Measurements from ENCODE around the gene ABHD15.
A peak's percentile ranks its signal among the peaks of the same experiment; 100 is the strongest.

Gene ABHD15

DNA sequence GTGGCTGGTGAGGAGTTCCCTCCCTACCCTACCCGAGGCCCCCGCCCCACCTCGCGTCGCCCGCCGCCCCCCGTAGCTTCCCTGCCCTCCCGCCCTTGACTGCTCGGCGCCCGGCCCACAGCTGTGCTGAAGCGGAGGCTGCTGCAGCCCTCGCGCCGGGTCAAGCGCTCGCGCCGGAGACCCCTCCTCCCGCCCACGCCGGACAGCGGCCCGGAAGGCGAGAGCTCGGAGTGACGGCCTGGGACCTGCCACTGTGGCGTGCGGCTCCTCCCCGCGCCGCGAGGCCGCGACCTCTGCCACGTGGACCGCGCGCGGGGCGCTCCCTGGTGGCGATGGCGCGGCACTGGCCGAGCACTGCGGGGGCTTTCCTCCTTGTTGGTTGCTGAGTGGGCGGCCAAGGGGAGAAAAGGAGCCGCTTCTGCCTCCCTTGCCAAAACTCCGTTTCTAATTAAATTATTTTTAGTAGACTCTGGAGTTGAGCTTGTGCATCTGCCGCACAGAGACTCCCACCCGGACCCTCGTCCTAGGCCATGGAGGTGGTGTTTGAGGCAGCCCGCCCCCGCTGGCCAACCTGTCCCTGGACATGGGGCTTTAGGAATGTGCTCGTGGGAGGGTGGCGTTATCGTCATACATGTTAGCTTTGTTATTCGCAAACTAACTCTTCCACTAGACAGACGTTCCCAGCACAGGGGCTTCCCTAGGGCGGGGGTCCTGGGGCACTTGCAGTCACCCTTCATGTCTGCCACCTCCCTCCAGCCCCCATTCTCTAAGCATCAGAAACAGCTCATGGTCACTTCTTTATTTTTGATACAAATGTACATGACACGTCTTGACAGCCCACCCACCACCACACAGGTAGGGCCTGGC, 6.1 kb upstream of the ABHD15 start:
- Histone ChIP-seq H3K27ac (ENCODE audit: low read depth, low read length) (no peak overlapping the region), H3K4me1 (ENCODE audit: control insufficient read depth, insufficient read depth, low read length) (peaks cover 14% of the 10 kb centered on the region; the same call in 1 of the 2 replicates), H3K9me3 (ENCODE audit: control insufficient read depth, insufficient read depth, low read depth, low read length) (no peaks in the 10 kb centered on the region), H3K27me3 (ENCODE audit: control insufficient read depth, insufficient read depth, low read length) (peaks cover 16% of the 10 kb centered on the region; the same call in 1 of the 2 replicates), H3K4me3 (ENCODE audit: low read depth, low read length) (peak overlapping the region; percentile 40; the same call in 1 of the 2 replicates), H3K36me3 (ENCODE audit: control insufficient read depth, insufficient read depth, low read length) (peaks cover 41% of the 10 kb centered on the region), H3K9ac (ENCODE audit: low read length) (no peak overlapping the region)

DNA sequence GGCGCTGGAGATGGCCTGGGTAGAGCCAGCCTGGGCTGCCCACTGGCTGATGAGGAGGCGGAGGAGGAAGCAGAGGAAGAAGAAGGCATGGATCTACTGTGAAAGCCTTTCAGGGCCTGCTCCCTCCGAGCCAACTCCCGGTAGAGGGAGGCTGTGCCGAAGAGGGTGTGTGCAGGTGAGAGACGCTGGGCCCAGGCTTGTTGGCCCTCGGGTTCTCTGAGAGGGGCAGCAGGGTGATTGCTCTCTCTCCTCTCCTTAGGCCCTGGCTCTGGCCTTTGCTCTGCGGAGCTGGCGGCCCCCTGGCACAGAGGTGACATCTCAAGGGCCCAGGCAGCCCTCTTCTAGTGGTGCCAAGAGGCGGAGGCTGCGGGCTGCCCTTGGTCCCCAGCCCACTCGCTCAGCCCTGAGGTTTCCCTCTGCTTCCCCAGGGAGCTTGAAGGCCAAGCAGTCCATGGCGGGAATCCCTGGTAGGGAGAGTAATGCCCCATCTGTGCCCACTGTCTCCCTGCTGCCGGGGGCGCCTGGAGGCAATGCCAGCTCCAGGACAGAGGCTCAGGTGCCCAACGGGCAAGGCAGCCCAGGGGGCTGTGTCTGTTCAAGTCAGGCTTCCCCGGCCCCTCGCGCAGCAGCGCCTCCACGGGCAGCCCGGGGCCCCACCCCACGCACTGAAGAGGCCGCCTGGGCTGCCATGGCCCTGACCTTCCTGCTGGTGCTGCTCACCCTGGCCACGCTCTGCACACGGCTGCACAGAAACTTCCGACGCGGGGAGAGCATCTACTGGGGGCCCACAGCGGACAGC, 5.2 kb upstream of the ABHD15 start:
- H3K36me3 ChIP-seq (ENCODE audit: control insufficient read depth, insufficient read depth, low read length), result peaks cover 33% of the 10 kb centered on the region
- H3K4me3 ChIP-seq (ENCODE audit: low read depth, low read length), result peak overlapping the region; percentile 20; the same call in 1 of the 2 replicates
- H3K4me1 ChIP-seq (ENCODE audit: control insufficient read depth, insufficient read depth, low read length), result peaks cover 14% of the 10 kb centered on the region; the same call in 1 of the 2 replicates
- H3K9ac ChIP-seq (ENCODE audit: low read length), result no peak overlapping the region
- H3K9me3 ChIP-seq (ENCODE audit: control insufficient read depth, insufficient read depth, low read depth, low read length), result no peaks in the 10 kb centered on the region
- H3K27me3 ChIP-seq (ENCODE audit: control insufficient read depth, insufficient read depth, low read length), result peaks cover 24% of the 10 kb centered on the region
- no peak overlapping the region for H3K27ac ChIP-seq (ENCODE audit: low read depth, low read length)

DNA sequence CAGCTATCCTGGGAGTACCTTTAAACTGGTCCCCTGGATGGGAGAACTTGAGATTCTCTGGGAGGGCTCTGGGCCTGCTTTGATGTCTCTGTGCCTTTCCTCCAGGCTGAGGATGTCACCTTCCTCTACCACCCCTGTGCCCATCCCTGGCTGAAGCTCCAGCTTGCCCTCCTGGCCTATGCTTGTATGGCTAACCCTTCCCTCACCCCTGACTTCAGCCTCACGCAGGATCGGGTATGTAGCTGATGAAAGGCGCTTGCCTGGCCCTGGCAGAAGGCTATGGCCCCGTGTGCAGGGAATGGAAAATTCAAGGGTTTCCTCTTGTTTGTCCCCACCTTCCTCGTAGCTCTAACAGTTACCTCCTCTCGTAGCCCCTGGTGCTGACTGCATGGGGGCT, 4.6 kb upstream of the ABHD15 start:
- Histone ChIP-seq H3K4me3 (ENCODE audit: low read depth, low read length) (no peak overlapping the region), H3K4me1 (ENCODE audit: control insufficient read depth, insufficient read depth, low read length) (peaks cover 14% of the 10 kb centered on the region; the same call in 1 of the 2 replicates), H3K9me3 (ENCODE audit: control insufficient read depth, insufficient read depth, low read depth, low read length) (no peaks in the 10 kb centered on the region), H3K36me3 (ENCODE audit: control insufficient read depth, insufficient read depth, low read length) (peaks cover 28% of the 10 kb centered on the region), H3K27ac (ENCODE audit: low read depth, low read length) (no peak overlapping the region), H3K9ac (ENCODE audit: low read length) (no peak overlapping the region), H3K27me3 (ENCODE audit: control insufficient read depth, insufficient read depth, low read length) (peaks cover 28% of the 10 kb centered on the region)

DNA sequence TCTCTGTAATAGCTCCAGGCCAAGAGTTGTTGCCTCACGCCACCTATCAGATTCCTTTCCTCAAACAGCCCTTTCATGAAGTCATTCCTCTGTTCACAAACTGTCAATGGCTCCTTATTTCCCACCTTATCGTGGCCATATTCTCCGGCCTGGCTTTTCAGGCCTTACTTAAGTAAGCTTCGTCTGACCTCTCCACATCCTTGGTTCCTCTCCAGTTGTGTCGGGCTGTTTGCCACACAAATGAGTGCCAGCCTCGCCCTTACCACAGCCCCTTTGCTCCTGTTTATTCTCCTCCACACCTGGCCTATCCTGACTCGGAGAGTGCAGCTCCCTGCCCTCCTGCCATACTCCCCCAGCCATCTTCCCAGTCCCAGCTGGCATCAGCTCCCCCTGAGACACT, 3.7 kb upstream of the ABHD15 start:
- Histone ChIP-seq H3K36me3 (ENCODE audit: control insufficient read depth, insufficient read depth, low read length) (peaks cover 18% of the 10 kb centered on the region), H3K9ac (ENCODE audit: low read length) (no peak overlapping the region), H3K4me1 (ENCODE audit: control insufficient read depth, insufficient read depth, low read length) (peaks cover 18% of the 10 kb centered on the region), H3K27ac (ENCODE audit: low read depth, low read length) (no peak overlapping the region), H3K27me3 (ENCODE audit: control insufficient read depth, insufficient read depth, low read length) (peaks cover 38% of the 10 kb centered on the region), H3K4me3 (ENCODE audit: low read depth, low read length) (no peak overlapping the region), H3K9me3 (ENCODE audit: control insufficient read depth, insufficient read depth, low read depth, low read length) (no peaks in the 10 kb centered on the region)

DNA sequence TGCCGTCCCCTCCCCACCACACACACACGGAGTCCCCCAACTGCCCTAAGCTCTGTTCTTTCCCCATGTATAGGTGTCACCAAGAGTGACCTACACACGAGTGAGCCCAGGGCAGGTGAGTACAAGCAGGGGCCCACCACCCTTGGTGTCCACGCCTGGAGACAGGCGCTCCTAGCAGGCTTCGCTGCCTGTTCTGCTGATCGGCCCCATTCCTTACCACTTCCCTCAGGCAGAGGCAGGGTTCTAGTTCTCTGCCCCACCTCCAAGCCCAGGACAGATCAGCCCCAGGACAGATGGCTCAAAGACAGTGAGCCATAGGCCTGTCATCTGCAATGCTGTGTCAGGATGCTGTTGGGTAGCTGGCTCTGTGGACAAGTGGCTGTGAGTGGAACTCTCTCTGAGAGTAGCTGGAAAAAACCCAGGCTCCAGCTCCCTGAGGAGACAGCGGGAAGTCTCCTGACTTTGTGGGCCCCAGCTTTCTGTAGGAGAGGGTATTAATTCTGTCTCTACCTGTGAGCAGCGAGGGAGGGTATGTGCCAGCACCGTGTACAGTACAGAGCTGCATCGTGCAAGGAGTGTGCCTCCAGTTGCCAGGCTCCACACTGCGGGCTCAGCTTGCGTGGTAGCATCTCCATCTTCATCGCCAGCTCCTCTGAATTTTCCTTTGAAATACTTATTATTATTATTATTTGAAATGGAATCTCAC, 2.6 kb upstream of the ABHD15 start:
- peaks cover 49% of the 10 kb centered on the region for H3K27me3 ChIP-seq (ENCODE audit: control insufficient read depth, insufficient read depth, low read length)
- H3K4me1 ChIP-seq (ENCODE audit: control insufficient read depth, insufficient read depth, low read length), result peaks cover 19% of the 10 kb centered on the region
- no peaks in the 10 kb centered on the region for H3K9me3 ChIP-seq (ENCODE audit: control insufficient read depth, insufficient read depth, low read depth, low read length)
- H3K9ac ChIP-seq (ENCODE audit: low read length), result peak overlapping the region; percentile 62
- H3K4me3 ChIP-seq (ENCODE audit: low read depth, low read length), result peak overlapping the region; percentile 82
- peaks cover 7% of the 10 kb centered on the region for H3K36me3 ChIP-seq (ENCODE audit: control insufficient read depth, insufficient read depth, low read length)
- no peak overlapping the region for H3K27ac ChIP-seq (ENCODE audit: low read depth, low read length)

DNA sequence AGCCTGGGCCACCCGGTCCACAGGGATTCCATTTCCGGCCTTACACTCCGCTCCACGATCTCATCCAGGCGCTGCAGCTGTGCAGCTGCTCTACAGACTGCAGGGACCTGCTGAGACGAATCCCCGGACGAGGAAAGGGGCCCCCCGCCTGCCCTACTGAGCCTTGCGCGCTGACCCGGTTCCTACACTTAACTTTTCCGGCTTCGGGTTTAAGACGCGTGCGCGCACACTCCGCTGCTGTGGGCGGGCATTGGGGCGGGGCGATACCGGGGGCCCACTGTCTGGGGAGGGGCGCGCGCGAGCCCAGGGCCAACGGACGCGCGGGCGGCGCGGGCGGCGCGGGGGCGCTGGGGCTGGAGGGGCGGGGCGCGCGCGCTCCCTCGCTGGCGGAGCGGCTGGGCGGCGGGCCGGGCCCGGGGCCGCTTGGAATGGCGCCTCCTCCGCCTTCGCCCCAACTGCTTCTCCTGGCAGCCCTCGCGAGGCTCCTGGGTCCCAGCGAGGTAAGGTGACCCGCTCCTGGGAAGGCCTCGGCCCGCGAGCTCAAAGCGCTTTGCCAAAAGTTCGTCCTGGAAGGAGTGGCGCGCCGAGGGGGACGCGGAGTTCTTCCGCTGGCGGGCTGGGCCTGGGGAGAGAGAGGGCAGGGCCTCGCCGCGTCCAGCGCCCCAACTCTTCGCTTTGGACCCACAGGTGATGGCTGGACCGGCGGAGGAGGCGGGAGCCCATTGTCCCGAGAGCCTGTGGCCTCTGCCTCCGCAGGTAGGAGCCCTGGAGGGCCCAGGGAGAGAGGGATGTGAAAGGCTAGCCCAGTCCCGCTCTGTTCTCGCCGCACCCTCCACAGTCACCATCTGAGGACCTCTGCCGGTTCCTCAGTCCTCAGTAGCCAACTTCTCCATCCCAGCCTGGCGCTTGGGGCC, 1.8 kb upstream of the ABHD15 start, which contains the start of gene TP53I13:
TP53I13 (plus strand) TSS at position 371 of the 914 bp plus-strand sequence; CDS start at position 429, 58 bp downstream.
- H3K9me3 ChIP-seq (ENCODE audit: control insufficient read depth, insufficient read depth, low read depth, low read length), result no peaks in the 10 kb centered on the region
- peaks cover 56% of the 10 kb centered on the region for H3K27me3 ChIP-seq (ENCODE audit: control insufficient read depth, insufficient read depth, low read length)
- no peaks in the 10 kb centered on the region; the same call in 1 of the 2 replicates for H3K36me3 ChIP-seq (ENCODE audit: control insufficient read depth, insufficient read depth, low read length)
- peak within 1 kb of the TSS; percentile 82 for H3K4me3 ChIP-seq (ENCODE audit: low read depth, low read length)
- H3K27ac ChIP-seq (ENCODE audit: low read depth, low read length), result no peak within 1 kb of the TSS
- peaks cover 19% of the 10 kb centered on the region for H3K4me1 ChIP-seq (ENCODE audit: control insufficient read depth, insufficient read depth, low read length)
- peak within 1 kb of the TSS; percentile 62 for H3K9ac ChIP-seq (ENCODE audit: low read length)

DNA sequence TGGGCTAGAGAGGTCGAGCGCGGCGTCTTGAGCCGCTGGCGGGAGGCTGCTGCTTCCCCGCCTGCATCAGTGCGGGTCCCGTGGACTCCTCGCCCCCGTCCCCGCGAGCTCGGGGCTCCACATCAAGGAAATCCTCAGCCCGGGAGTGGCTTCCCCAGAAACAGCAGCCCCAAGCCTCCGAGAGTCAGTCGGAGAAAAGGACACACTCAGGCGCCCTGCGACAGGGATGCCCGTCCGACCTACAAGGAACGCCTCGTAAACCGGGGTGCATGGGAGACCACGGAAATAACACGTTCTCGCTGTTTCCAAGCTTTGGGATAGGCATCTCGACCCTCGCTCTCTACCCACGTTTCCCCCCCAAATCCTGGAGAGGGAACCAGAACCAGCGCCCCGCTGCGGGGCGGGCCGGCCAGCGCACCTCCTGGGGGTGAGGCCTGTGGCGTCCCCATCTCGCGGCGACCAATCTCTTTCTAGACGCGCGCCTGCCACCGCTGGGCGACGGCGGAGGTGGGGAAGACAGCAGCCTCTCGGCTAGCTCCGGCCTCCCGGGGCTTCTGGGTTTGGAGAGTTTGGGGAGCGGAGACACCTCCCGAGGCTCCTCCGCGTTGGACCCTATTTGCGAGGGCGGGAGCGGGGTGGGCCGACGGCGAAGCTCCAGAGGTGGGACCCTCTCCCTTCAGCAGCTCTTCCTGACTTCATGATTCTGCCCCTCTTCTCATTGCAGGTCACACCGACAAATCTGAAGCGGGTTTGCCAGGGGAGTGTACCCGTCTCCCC, 905 bp upstream of the ABHD15 start:
- H3K4me1 ChIP-seq (ENCODE audit: control insufficient read depth, insufficient read depth, low read length), result peaks cover 16% of the 10 kb centered on the region
- H3K9me3 ChIP-seq (ENCODE audit: control insufficient read depth, insufficient read depth, low read depth, low read length), result no peaks in the 10 kb centered on the region
- H3K4me3 ChIP-seq (ENCODE audit: low read depth, low read length), result peak overlapping the region; percentile 66
- H3K9ac ChIP-seq (ENCODE audit: low read length), result peak overlapping the region; percentile 9
- peaks cover 58% of the 10 kb centered on the region for H3K27me3 ChIP-seq (ENCODE audit: control insufficient read depth, insufficient read depth, low read length)
- no peaks in the 10 kb centered on the region for H3K36me3 ChIP-seq (ENCODE audit: control insufficient read depth, insufficient read depth, low read length)
- no peak overlapping the region for H3K27ac ChIP-seq (ENCODE audit: low read depth, low read length)

DNA sequence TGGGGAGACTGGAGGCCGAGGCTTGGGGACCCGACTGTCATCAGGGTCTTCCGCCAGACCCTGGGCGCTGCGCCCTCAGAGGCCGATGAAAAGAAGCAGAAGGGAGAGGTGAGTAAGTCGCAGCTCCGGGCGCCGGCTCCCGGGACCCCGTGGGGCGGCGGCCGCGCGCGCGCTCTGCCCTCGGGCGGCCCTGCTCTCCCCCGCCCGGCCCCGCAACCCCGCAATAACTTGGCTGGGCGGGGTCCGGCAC, 392 bp upstream of the ABHD15 start:
- H3K27me3 ChIP-seq (ENCODE audit: control insufficient read depth, insufficient read depth, low read length), result peaks cover 57% of the 10 kb centered on the region
- H3K4me1 ChIP-seq (ENCODE audit: control insufficient read depth, insufficient read depth, low read length), result peaks cover 13% of the 10 kb centered on the region
- no peaks in the 10 kb centered on the region for H3K36me3 ChIP-seq (ENCODE audit: control insufficient read depth, insufficient read depth, low read length)
- H3K9me3 ChIP-seq (ENCODE audit: control insufficient read depth, insufficient read depth, low read depth, low read length), result no peaks in the 10 kb centered on the region
- peak overlapping the region; percentile 66 for H3K4me3 ChIP-seq (ENCODE audit: low read depth, low read length)
- H3K27ac ChIP-seq (ENCODE audit: low read depth, low read length), result no peak overlapping the region
- peak overlapping the region; percentile 9 for H3K9ac ChIP-seq (ENCODE audit: low read length)

DNA sequence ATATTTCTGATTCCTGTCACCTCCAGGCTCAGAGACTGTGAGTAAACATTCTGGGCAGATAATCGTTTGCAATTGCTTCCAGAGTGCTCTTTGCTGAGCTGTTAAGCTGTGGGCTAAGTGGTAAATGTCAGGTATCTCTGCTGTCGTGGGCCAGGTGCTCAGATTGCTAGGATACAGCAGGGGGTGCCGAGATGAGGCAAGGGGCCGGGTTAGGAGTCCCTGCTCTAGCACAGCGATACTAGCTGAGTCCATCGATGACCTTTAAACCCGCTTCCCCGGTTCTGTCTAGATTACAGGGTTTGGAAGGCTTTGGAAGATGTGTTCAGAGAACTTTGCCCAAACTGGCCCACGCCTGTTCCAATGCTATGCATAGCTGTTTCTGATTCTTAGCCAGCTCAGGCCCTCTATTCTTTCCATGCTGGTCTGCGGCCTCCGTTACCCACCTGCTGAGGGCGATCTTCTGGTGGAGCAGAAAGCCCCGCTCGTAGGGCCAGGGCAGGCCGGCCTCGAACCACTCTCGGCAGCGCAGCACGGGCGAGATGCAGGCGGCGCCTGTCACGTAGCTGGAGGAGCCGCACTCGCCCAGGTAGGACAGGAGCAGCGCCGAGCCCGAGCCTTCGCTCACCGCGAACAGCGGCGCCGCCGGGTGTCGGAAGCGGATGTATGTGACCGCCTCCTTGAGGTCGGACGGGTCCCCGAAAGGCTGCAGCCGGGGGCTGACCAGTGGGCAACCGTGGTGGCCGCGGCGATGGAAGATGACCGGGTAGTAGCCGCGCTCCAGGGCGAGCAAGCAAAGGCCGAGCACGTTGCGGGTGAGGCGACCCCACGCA, 979 bp downstream of the ABHD15 start:
- Histone ChIP-seq H3K4me3 (ENCODE audit: low read depth, low read length) (peak overlapping the region; percentile 68), H3K36me3 (ENCODE audit: control insufficient read depth, insufficient read depth, low read length) (no peaks in the 10 kb centered on the region), H3K4me1 (ENCODE audit: control insufficient read depth, insufficient read depth, low read length) (peaks cover 12% of the 10 kb centered on the region), H3K9me3 (ENCODE audit: control insufficient read depth, insufficient read depth, low read depth, low read length) (no peaks in the 10 kb centered on the region), H3K27me3 (ENCODE audit: control insufficient read depth, insufficient read depth, low read length) (peaks cover 49% of the 10 kb centered on the region), H3K9ac (ENCODE audit: low read length) (peak overlapping the region; percentile 15), H3K27ac (ENCODE audit: low read depth, low read length) (no peak overlapping the region)
